HG02642 (cell line): ENCODE measurements around the gene XRN2.

ENCODE experiments used
- ATAC-seq: cut with Tn5 transposase; IDR thresholded peaks from one replicate; pipeline ENCODE4 v1.9.1; 2021; ENCODE audit warnings: mild to moderate bottlenecking; ENCODE audit not compliant: unreplicated experiment, poor library complexity

XRN2 gene

DNA sequence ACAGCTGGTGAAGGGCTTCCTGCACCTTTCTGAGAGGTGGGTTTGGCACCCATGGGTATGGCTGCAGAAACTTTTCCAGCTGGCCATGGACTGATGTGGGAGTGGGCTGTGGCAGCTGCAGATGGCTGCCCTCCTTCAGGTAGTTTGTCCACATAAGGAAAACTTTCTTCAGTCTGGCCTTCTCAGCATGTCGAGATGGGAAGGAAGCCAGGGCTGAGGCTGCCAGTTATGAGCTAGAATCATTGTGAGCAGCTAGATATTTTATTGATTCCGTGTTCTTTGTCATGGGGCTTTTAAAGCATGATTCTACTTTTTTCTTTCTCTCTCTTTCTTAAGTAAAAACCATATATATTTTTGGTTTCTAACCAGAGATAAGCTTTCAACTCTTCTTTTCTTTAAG lies 77.6 kb downstream of the XRN2 start:
- no peak for ATAC-seq

DNA sequence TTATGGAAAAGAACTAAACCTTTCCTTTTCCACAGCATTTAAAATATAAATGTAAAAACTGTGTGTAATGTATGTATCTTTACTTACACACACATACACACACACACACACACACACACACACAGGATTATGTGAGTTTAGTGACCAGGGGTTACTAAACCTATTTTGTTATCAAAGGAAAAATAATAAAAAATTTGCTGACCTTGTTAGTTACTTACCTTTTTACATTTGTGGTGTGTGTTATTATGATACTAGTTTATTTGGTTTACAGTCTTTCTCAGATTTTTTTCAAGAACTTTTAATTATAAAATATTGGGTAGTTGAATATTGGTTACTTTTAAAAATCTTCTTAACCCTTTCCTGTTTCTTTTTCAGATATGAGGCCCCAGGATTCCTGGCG lies 78.5 kb downstream of the XRN2 start:
- ATAC-seq: no peak

DNA sequence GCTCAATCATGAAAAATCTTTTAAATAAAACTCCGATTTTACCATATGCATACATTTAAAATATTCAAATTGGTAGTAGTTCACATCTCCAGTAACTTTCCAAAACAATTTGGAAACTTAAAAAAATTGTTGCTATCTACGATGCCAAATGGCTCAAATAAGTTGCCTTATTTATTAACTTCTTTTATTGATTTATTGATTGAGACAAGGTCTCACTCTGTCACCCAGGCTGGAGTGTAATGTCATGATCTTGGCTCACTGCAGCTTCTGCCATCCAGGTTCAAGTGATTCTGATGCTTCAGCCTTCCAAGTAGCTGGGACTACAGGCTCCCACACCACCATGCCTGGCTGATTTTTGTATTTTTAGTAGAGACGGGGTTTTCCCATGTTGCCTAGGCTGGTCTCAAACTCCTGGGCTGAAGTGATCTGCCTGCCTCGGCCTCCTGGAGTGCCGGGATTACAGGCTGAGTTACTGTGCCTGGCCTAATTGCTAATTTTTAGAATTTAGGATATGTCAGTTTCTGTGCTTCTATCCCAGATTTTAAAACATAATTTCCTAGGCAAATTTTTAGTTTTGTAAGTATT lies 81.3 kb downstream of the XRN2 start:
- no peak for ATAC-seq

DNA sequence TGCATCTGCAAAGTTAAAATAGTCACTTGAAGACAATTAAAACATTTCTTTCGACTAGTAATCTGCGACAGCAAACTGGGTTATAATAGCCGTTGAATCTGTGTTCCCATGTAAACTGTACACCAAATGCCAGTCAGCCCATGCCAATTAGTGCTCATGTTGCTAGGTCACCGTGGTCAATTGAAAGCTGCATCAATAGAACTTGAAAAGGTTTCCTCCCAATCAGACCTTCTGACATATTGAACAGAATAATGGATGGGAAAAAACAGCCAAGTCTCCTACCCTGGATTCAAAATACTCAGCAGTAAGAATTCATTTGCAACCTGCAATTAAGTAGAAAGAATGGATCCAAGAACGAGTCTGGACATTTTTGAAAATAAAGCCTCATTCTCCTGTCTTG lies 83.0 kb downstream of the XRN2 start:
- no peak for ATAC-seq

DNA sequence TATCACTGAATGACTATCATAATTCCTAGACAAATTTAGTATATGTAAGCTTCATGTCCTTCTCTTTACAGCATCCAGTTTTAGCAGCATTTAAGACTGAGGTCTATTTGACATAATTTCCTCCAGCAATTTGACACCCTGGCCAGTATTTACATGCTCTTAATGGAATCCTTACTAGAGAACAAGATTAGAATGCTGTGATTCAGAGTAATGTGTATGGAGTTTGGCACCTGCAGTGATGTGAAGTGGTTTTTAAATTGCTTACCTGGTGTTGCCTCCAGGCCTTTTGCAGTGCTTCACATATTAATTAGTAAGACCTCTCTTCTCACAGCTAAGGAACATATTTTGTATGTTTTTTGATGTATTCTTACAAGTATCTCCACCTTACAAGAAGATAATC lies 84.4 kb downstream of the XRN2 start:
- no peak for ATAC-seq

DNA sequence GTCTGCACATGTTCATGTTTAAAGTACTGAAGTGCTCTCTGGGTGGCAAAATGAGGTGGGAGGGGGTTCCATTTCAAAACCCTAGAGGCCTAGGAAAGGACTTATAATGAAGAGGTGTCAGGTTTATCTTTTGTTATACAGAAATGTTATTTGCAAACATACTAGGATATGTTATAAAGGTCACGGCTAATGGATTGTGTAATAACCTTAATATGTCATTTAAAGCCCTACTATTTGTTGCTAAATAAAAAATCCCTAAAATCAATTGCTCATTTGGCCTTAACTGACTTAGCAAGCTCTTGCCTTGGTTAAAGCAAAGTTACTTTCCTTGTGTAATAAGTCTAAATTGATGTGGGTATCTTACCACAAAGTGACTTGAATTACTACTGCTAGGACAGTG lies 85.4 kb downstream of the XRN2 start:
- ATAC-seq: no peak

DNA sequence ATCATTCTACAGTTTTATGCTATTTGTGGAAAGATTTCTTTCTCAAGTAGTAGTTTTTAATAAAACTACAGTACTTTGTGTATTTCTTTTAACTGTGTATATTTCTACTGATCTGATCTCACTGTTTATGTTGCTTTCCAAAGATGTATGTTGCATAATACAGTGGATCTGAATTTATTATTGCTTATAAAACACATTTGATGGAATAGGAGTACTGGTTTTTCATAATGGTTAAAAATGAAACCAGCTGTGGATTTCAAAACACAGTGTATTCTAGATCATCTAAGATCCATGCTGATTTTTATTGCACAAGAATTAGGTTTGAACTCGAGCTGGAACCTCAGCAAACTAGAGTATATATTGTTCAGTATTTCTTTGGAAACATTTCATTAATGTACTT lies 86.2 kb downstream of the XRN2 start:
- ATAC-seq: no peak

DNA sequence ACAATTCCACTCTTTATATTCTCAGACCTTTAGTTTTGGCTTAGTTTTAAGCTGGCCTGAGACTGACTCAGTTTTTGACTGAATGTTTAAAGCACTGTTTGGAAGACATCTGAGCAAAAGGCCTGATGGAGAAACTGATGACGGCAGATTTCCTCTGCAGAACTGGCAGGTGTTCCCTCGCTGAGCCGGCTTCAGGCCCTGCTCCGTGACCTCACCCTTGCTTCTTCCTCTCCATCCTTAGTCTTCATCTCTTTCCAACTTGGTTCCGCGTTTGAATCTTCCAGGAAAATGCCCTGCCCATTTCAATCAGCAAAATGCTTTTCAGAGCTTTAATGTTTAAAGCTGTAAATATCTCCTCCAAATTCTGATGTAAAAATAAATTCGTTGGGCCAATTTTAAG lies 87.6 kb downstream of the XRN2 start:
- no peak for ATAC-seq

DNA sequence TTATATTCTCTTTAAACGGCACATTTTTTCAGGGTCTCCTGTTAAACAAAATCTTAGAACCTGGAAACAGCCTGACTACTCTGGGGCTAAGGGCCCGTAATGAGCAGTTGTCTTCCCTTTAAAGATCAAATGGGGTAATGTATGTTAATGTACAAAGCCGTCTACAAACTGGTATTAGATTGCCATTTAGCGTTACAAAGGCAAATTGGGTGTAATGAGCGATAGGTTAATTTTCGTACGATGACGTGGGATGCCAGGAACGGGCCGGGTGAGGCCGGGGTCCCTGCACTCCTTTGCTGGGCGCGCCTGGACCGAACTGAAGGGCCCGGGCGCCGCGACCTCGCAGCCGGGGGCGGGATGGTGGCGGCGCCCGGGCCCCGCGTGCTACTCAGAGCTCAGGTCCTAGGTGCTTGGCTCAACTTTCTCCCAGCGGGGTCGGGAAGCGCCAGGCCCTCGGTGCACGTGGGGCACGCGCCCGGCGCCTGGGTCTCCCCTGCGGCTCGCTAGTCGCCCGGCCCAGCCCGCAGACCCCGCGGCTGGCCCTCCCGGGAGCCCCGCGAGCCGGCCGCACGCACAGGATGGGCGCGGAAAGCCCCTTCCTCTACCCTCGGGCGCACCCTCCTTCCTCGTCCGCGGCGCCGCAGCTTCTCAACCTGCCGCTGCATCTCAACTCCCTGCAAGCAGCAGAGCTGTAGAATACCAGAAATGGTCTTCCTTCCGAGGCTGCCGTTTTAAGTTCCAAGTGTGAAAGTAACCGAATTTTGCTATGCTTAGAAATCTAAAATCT lies 88.2 kb downstream of the XRN2 start:
- ATAC-seq: no peak

DNA sequence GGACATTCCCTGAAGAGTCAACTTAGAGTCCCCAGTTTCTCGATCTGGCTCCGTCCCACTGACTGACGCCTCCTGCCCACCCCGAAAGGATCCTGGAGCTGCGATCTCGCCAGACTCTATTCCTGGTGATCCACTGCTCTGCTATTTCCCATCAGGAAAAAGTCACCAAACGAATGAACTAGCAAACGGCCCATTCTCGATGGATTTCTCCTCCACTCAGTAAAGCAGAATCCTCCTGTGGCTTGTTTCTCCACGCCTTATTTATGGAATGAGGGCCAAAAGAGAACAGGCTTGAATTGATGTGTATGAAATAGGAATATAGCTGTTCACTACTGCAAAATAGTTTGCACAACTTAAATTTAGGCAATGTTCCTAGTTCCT lies 88.8 kb downstream of the XRN2 start:
- ATAC-seq: no peak

DNA sequence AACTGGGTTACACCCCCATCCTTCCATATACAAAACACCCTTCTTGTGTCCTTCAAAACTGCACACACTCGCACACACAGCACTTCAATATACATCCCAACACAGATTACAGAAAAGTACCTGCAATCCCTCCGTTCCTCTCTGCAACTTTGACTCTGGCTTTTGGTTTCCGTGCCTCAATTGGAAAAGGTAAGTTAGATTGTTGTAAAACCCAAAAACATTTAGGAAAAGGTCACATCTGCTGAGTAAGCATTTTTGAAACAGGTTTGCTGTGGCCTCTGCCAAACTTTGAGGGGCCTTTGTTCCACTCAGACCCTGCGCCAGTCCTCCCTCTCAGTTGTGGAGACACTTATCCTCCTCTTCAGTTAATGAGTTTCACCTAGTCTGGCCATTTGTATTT lies 90.0 kb downstream of the XRN2 start:
- ATAC-seq: no peak

DNA sequence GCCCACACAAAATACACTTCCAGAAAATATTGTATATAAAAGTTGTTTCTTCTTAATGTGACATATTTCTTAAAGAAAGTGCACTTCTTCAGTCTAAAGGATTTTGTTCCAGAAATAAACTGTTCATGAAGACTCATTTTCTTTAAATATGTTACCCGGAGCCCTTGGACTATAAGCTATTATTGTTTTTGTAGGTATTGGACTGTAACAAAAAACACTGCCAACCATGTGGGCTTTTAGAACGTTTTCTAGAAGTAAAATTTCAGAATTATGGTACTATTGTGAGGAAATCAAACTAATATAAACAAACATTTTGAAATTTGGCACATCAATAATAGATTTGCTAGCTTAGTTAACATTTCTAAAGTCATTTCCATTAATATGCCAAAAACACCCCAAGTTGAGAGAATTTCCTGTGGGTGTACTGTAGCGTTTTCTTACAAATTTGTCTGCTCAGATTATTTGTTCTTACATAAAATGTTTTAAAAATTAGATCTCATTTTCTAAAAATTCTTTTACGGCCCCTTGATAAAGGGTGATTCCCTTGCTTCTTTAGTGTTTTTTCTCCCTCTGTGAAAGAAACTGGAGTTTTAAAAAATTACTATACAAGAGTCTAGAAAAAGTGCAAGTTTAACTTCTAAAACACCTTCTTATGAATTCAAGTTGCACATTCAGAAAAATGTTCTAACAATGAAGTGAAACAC lies 90.8 kb downstream of the XRN2 start:
- ATAC-seq: no peak

DNA sequence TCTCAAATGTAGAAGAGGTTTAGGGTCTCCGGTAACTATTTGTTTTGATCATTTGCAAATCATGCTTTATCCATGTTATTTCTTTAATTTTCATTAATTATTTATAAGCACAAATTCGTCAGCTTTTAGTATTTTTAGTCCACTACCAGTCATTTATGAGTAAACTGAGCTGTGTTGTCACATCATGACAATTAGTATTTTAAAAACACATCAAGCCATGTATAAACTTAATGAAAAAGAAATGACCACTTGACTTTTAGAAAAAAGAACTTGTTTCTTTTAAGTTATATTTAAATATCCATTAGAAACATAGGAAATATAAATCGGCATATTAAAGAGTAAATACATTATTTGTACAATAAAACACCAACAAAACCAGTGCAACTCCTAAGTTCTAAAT lies 91.4 kb downstream of the XRN2 start:
- ATAC-seq: no peak

DNA sequence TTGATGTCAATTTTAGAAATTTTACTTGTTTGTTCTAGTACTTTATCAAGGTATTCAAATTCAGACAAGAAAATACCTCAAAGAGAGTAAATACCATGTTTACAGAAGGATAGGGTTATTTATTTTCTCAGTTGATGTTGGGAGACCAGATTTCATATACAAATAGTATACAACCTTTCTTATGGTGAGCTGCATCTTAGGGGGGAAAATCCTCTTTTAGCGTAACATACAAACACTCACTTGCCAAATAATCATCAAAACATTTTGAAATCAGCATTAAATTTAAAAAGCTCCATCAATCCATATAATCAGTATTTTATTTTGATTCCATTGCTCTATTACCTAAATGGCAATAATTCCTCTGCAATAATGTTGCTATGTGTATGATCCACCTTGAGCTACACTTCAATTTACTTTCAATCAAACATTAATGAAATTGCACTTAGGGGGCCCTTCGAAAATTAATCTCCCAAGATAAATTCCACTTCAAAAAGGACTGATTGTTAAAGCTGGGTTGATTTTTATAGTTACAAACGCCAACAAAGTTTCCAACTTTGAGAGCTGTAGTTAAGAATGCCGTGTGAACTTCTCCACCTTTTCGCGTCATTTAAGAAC lies 92.0 kb downstream of the XRN2 start:
- ATAC-seq: no peak

DNA sequence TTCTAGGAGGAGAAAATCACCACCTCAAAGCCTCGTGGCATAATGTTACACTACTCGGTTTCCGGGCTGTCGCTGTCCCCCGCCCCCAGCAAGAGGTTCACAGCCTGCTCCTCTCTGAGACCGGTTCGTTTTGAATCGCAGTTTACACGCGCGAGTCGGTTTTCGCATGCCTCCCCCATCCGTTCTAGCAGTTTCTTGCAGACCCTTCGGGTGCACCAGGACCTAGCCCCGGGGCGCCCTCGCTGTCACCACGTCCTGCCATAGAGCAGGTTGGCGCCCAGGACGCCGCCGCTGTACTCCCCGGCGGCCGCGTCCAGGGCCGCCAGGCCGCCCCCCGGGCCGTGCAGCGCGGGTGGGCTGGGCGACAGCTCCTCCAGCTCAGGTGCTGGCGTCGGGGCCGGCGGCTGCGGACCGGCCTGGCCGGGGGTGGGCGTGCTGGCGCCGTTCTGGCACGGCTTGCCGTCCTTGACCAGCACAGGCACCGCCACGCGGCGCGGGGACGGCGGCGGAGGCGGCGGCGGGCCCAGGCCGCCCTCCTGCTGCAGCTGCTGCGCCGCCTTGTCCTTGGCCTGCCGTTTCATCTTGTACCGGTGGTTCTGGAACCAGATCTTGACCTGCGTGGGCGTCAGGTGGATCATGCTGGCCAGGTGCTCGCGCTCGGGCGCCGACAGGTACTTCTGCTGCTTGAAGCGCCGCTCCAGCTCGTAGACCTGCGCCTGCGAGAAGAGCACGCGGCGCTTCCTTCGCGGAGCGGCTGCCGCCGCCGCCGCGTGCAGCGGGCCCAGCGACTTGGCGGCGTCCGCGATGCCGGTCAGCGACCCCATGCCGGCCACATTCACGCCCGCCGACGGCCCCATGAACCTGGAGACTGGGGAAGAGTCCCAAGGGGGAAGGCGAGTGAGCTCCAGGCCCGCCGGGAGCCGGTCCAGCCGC lies 92.8 kb downstream of the XRN2 start:
- no peak for ATAC-seq

DNA sequence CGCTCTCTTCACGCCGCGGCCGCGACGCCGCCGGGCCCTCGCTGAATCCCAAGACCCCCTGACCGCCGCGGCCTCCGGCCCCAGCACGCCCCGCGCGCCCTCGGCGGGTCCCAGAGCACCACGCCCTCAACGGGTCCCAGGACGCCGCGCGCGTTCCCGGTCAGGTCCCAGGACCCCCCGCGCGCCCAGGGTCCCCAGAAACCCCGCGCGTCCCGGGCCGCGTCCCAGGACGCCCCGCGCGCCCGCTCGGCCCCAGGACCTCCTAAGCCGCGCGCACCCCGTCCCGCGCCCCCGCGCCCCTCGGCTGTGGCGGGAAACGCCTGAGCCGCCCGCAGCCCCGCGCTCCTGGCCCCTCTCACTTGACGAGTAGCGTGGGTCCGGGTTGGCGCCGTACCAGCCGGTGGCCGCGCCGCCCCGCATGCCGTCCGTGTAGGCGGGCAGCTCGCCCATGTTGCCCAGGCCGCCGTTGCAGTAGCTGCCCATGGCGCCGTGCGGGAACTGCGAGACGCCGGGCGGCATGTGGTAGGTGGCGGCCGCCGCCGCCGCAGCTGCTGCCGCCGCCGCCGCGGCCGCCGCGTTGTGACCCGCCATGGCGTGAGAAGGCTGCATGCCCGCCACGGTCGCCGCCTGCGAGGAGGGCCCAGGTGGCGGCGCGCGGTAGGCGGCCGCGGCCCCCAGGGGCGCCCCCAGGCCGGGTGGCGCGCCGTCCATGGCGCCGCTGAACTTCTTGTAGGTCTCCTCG lies 93.6 kb downstream of the XRN2 start:
- no peak for ATAC-seq

DNA sequence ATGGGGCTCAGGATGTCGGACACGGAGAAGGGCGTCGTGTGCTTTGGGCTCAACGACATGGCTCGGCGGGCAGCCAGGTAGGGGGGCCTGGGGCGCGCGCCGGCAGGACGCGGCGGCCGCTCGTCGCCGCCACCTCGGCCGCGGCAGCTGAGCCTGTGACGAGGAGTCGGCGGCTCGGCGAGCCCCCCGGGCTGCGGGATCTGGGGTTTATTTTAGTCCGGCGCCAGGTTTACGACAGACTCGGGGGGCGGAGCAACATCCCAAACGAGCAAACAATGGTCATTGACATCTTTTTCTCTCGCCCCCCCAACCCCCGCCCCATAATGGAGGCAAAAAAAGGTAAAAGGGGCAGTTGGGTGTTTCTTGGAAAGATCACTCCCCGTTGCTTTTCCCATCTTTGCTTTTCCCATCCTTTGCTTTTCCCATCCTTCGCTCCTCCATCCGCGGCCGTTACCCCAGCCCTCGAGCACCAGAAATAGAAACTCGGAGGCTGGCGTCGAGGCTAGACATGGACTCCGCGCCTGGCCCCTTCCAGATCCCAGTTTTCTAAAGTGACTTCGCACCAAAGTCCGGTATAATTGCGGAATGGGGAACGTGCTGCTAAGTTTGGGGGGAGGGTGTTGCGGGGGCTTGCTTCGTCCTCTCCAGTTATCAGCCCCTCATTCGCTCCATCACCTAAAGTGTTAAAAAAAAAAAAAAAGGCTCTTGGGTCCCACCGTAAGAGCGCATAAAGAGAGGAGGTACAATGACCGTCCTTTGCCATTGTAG lies 94.4 kb downstream of the XRN2 start, which contains the start of gene NKX2-4:
NKX2-4 (minus strand) TSS at position 186 of the 768 bp plus-strand sequence; CDS start at position 59, 127 bp downstream.
- ATAC-seq: no peak

DNA sequence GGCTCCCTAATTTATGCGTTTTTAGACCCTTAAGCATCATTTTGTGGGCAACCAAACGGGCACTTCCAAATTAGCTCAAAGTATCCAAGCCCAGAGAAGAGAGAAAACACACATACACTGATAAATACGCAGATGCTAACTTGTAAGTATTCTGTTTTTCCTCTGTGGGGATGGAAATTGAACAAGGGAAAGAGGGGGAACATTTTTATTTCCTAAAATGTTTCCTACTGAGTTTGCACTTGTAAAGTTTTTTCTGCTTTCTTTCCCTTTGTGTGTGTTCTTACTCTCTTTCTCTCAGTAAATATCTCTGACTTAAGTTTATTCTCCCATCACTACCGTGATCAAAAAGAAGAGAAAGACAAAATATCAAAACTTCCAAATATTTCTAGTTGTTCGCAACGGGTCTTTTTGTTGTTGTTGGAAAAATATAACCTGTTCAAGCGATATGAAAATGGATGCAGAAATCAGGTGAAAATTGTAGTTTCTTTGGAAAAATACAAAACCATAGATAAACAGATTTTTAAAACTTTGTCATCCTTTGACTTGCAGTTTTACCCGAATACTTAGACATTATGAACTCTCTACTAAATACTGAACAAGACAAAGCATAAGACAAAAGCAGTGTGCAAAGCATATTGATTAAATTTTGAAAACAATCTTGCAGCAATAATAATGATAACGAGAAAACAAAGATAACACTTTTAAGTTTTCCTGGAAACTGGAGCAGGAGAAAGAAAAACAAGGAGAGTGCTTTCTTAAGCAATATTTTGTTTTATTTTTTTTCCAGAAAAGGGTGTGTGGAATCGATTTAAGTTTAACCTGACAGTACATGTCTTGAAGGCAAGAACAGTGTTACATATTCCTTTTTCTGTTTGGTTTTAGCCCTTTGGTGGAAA lies 95.2 kb downstream of the XRN2 start:
- ATAC-seq: no peak
